Stomach (tissue), 4 donors: Measurements from ENCODE around the gene AGPAT2.

Source experiments
- CTCF ChIP-seq, 7 experiments: fragments of 450-650 bp in 4 of 7; fragments of 200-600 bp in 3 of 7; sonication (generic) in 3 of 7; IDR thresholded peaks; one replicate each; pipeline ENCODE4 v1.5.1; 2016 to 2019; ENCODE audit warnings: antibody characterized with exemption in 7 of 7, control low read depth in 2 of 7, mild to moderate bottlenecking in 1 of 7
- EP300 ChIP-seq: sonication (generic); formaldehyde crosslinking; IDR thresholded peaks from one replicate; pipeline ENCODE4 v1.6.1; 2017; ENCODE audit warnings: antibody characterized with exemption
- POLR2A ChIP-seq, 4 donors: fragments of 450-650 bp; IDR thresholded peaks; one replicate each; pipeline ENCODE4 v1.6.1; 2016; ENCODE audit warnings: antibody characterized with exemption in 4 of 4, control low read depth in 2 of 4, mild to moderate bottlenecking in 1 of 4, moderate library complexity in 1 of 4
- POLR2AphosphoS5 ChIP-seq, 3 donors: sonication (generic); formaldehyde crosslinking; IDR thresholded peaks; one replicate each; pipeline ENCODE4 v1.6.1; 2016; ENCODE audit warnings: antibody characterized with exemption in 3 of 3

GRCh38 chr9:136640171-136641111, 46.8 kb downstream of the AGPAT2 start:
- TF ChIP-seq EP300 (no peak), CTCF (IDR thresholded peaks at IDR 0.05) (no peak), POLR2AphosphoS5 (IDR thresholded peaks at IDR 0.05) (no peak), POLR2A (IDR thresholded peaks at IDR 0.05) (no peak)
